ENCODE results near the gene CLCNKB. TPM values are rescaled to one million over a fixed set of nuclear protein-coding genes. Genes with fewer than 3 reads are reported as not detected.

Gene CLCNKB
- total and polyA plus RNA-seq, 2 experiments from 2014 or later: 1.3 to 1.9 TPM

- Histone ChIP-seq H4K20me1 (replicated peaks; ENCODE audit: insufficient read depth) (no peaks in the 10 kb centered on the region), H3K27me3 (ENCODE audit: insufficient read depth) (no peaks in the 10 kb centered on the region), H3K4me1 (ENCODE audit: insufficient read depth) (peaks cover 14% of the 10 kb centered on the region), H3K36me3 (ENCODE audit: insufficient read depth) (no peaks in the 10 kb centered on the region), H3F3A (replicated peaks; ENCODE audit: low read depth) (no peaks in the 10 kb centered on the region), H3K4me2 (no peak overlapping the region), H3K4me3 (no peak overlapping the region), H2AFZ (no peak overlapping the region), H3K79me2 (replicated peaks; ENCODE audit: insufficient read depth) (no peaks in the 10 kb centered on the region), H3K27ac (ENCODE audit: low read depth) (no peak overlapping the region), H3K9me2 (ENCODE audit: insufficient read depth) (no peaks in the 10 kb centered on the region)
- Mint-ChIP-seq H3K36me3 (ENCODE audit: low read depth) (no peaks in the 10 kb centered on the region), H3K9me3 (no peaks in the 10 kb centered on the region), H3K4me1 (peaks cover 18% of the 10 kb centered on the region), H3K27me3 (ENCODE audit: insufficient read depth, low read depth, poor library complexity) (peaks cover 12% of the 10 kb centered on the region), H3K4me3 (no peak overlapping the region), H3K27ac (no peak overlapping the region)
- DNase-seq (ENCODE audit: low spot score) (no peak), ATAC-seq (no peak)
- TF ChIP-seq ETS1 (IDR thresholded peaks at IDR 0.05) (no peak), EZH2 (IDR thresholded peaks at IDR 0.05; ENCODE audit: low read depth, unreplicated experiment) (no peak), JUNB (IDR thresholded peaks at IDR 0.05; ENCODE audit: unreplicated experiment) (no peak), POLR2AphosphoS5 (IDR thresholded peaks at IDR 0.05; ENCODE audit: low read depth) (no peak), STAT1 (IDR thresholded peaks at IDR 0.05; ENCODE audit: unreplicated experiment) (no peak), EZH2phosphoT487 (IDR thresholded peaks at IDR 0.05; ENCODE audit: unreplicated experiment) (no peak), ZNF462 (CRISPR knock-in tag; IDR thresholded peaks at IDR 0.05) (no peak), CTCF (conservative IDR thresholded peaks at IDR 0.05; ENCODE audit: low read depth in 2 of 2) (no peak), REST (IDR thresholded peaks at IDR 0.05; ENCODE audit: unreplicated experiment) (no peak), ZNF114 (CRISPR knock-in tag; IDR thresholded peaks at IDR 0.05) (no peak), CREB1 (CRISPR knock-in tag; IDR thresholded peaks at IDR 0.05; ENCODE audit: low read depth) (no peak), NANOG (IDR thresholded peaks at IDR 0.05; ENCODE audit: borderline replicate concordance) (no peak), ZNF331 (CRISPR knock-in tag; IDR thresholded peaks at IDR 0.05; ENCODE audit: low read depth) (no peak)
These were observed 14.3 kb upstream of the CLCNKB start for GRCh38 chr1:16029288-16029687.
